Kidney (tissue), 14 donors: ENCODE results near the gene GPR22. TPM values are rescaled to one million over a fixed set of nuclear protein-coding genes. Genes with fewer than 3 reads are reported as not detected.

Experiments
- DNase-seq, 5 donors: peaks; one replicate each; pipeline ENCODE4 v3.0.0-alpha.2; 2013 to 2020
- FAIRE-seq: peaks from 2 replicates; lab custom pipeline; 2012; peaks lifted over from hg19 to GRCh38; lab: Jason Lieb, UNC
- H3K27ac ChIP-seq, 2 donors: one replicate each; pipeline ENCODE4 v1.7.0; 2013; ENCODE audit warnings: low read depth in 2 of 2, low read length in 2 of 2, inconsistent platforms in 1 of 2
- H3K27me3 ChIP-seq: one replicate; pipeline ENCODE4 v1.7.1; 2013; ENCODE audit warnings: low read length, inconsistent platforms; ENCODE audit not compliant: control insufficient read depth, insufficient read depth
- H3K36me3 ChIP-seq, 3 donors: one replicate each; pipeline versions ENCODE4 v1.7.0 to v1.7.1; 2013; ENCODE audit warnings: low read length in 3 of 3, control low read depth in 1 of 3, inconsistent platforms in 1 of 3; ENCODE audit not compliant: insufficient read depth in 3 of 3, control insufficient read depth in 2 of 3
- H3K4me1 ChIP-seq, 3 donors: one replicate each; pipeline versions ENCODE4 v1.7.0 to v1.7.1; 2013; ENCODE audit warnings: low read length in 3 of 3, inconsistent platforms in 1 of 3, low read depth in 1 of 3; ENCODE audit not compliant: control insufficient read depth in 2 of 3, insufficient read depth in 2 of 3
- H3K4me3 ChIP-seq, 3 donors: one replicate each; pipeline versions ENCODE4 v1.7.0 to v1.8.1; 2013; ENCODE audit warnings: low read length in 3 of 3, control low read depth in 1 of 3, inconsistent platforms in 1 of 3
- H3K9ac ChIP-seq, 3 donors: one replicate each; pipeline versions ENCODE4 v1.7.0 to v1.7.1; 2013; ENCODE audit warnings: low read length in 3 of 3, control low read depth in 1 of 3, inconsistent platforms in 1 of 3
- H3K9me3 ChIP-seq, 3 donors: one replicate each; pipeline versions ENCODE4 v1.7.0 to v1.7.1; 2013; ENCODE audit warnings: low read length in 3 of 3, control low read depth in 1 of 3, inconsistent platforms in 1 of 3; ENCODE audit not compliant: control insufficient read depth in 2 of 3, insufficient read depth in 1 of 3
- CTCF ChIP-seq: IDR thresholded peaks from 3 replicates; pipeline ENCODE4 v1.5.1; 2012; ENCODE audit warnings: mild to moderate bottlenecking, moderate library complexity, borderline replicate concordance; ENCODE audit not compliant: insufficient read depth; ENCODE audit errors: extremely low read depth
- intact Hi-C: fragments of 100-400 bp; cut with DNase I; formaldehyde crosslinking; loops from one replicate; pipeline ENCODE4 v1.11.1; 2022
- polyA plus RNA-seq: library from polyadenylated mRNA; stranded (reverse); fragments of 350-450 nt; fragmentation: Illumina TruSeq; extraction: RNeasy Lipid Tissue Mini Kit (QIAGEN cat#74804); gene quantifications from one replicate; pipeline ENCODE4 v1.2.3, GENCODE V29; 2014; ENCODE audit warnings: low read depth, low replicate concordance; ENCODE audit not compliant: insufficient read depth
- total RNA-seq: library from RNA; stranded (reverse); fragmentation: NEBNext Ultra II Directional; extraction: Animal tissue kit (Norgen Biotek cat#: 25700); gene quantifications from one replicate; pipeline ENCODE4 v1.2.1, GENCODE V29; 2021
- donor health status: control.
- donor health status: control.
- donor health status: control.
- donor health status: control.
- donor health status: control.
- donor health status: DM: yes; HTN: yes; CAD: no.
- donor health status: Normal renal cell carcinoma (clear cell type).

GPR22 gene
- total and polyA plus RNA-seq, 2 donors from 2014 or later: not detected

DNA sequence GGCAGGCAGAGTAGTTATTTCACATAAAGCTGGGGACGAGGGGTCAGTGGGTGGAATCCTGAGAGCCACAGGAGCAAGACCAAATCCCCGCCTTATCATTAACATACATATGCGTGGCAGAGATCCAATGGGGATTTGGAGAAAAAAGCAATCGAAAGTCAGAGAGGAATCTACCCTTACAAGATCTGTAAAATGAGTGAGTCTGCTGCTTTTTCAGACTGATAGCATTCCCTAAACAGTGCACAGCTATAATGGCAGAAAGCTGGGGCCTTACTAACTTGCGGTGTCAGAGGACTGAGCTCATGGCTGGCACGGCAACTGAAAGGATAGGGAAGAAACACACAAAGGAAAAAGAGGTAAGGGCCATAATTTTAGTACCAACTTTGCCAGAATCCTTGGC is 25.0 kb downstream of the GPR22 start:
- DNase-seq (no peak), FAIRE-seq (no peak)
- intact Hi-C loops: no loop called here
- no peaks in the 10 kb centered on the region for H3K4me1 ChIP-seq
- no peak overlapping the region for H3K9ac ChIP-seq
- H3K27me3 ChIP-seq: no peaks in the 10 kb centered on the region
- no peaks in the 10 kb centered on the region for H3K9me3 ChIP-seq
- no peaks in the 10 kb centered on the region for H3K36me3 ChIP-seq
- no peak for TF ChIP-seq CTCF
- no peak overlapping the region for H3K4me3 ChIP-seq
- no peak overlapping the region for H3K27ac ChIP-seq

- no peak overlapping the region for H3K9ac ChIP-seq
- intact Hi-C loops: no loop called here
Measured at GRCh38 chr7:107495516-107495915, 25.7 kb downstream of the GPR22 start.

DNA sequence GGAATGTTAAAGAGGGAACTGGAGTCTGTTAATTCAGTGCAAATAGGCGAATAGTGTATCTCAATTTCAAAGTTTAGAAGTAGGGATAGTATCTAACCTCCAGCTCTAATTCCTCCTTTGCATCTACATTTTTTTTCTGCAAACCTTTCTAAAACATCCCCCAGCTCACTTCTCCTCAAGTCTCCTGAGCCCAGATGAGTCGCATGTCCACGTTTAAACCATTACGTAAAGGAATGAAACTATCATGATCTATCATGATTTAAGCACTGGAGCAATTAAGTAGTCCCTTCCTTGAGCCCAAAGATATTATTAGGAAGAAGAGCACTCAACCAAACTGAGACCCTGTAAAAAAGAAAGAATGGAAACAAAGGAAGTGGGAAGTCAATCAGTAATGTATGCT is 29.9 kb downstream of the GPR22 start:
- H3K4me1 ChIP-seq: no peaks in the 10 kb centered on the region
- H3K9ac ChIP-seq: no peak overlapping the region
- no peaks in the 10 kb centered on the region for H3K27me3 ChIP-seq
- no peak for DNase-seq
- intact Hi-C loops: no loop called here
- FAIRE-seq: no peak
- no peaks in the 10 kb centered on the region for H3K9me3 ChIP-seq
- H3K4me3 ChIP-seq: no peak overlapping the region
- no peak overlapping the region for H3K27ac ChIP-seq
- TF ChIP-seq CTCF: no peak
- H3K36me3 ChIP-seq: no peaks in the 10 kb centered on the region

More at GRCh38 chr7:107495516-107495915, 25.7 kb downstream of the GPR22 start:
- H3K27ac ChIP-seq: no peak overlapping the region
- FAIRE-seq (no peak), DNase-seq (no peak)
- no peak overlapping the region for H3K4me3 ChIP-seq
- no peaks in the 10 kb centered on the region for H3K36me3 ChIP-seq
- no peak for TF ChIP-seq CTCF
- no peaks in the 10 kb centered on the region for H3K9me3 ChIP-seq
- no peaks in the 10 kb centered on the region for H3K4me1 ChIP-seq
- H3K27me3 ChIP-seq: no peaks in the 10 kb centered on the region

- DNase-seq: peak in 2 of 5 donors; percentile 10 to 13
- H3K4me3 ChIP-seq: no peak overlapping the region
- no peak for FAIRE-seq
- no peaks in the 10 kb centered on the region for H3K27me3 ChIP-seq
- intact Hi-C loops: no loop called here
- H3K9ac ChIP-seq: no peak overlapping the region
- H3K9me3 ChIP-seq: no peaks in the 10 kb centered on the region
- H3K27ac ChIP-seq: no peak overlapping the region
- H3K4me1 ChIP-seq: peaks cover 0 to 6% (median 0%) of the 10 kb centered on the region in 3 donors
- peaks cover 0 to 5% (median 0%) of the 10 kb centered on the region in 3 donors for H3K36me3 ChIP-seq
- TF ChIP-seq CTCF: peak; percentile 26
Measured at GRCh38 chr7:107501593-107501992, 31.7 kb downstream of the GPR22 start.
